ENCODE data around the gene HYAL2. TPM values are rescaled to one million over a fixed set of nuclear protein-coding genes. Genes with fewer than 3 reads are reported as not detected.

The HYAL2 gene
- total RNA-seq, 1 donor from 2014 or later: 4.2 TPM

DNA sequence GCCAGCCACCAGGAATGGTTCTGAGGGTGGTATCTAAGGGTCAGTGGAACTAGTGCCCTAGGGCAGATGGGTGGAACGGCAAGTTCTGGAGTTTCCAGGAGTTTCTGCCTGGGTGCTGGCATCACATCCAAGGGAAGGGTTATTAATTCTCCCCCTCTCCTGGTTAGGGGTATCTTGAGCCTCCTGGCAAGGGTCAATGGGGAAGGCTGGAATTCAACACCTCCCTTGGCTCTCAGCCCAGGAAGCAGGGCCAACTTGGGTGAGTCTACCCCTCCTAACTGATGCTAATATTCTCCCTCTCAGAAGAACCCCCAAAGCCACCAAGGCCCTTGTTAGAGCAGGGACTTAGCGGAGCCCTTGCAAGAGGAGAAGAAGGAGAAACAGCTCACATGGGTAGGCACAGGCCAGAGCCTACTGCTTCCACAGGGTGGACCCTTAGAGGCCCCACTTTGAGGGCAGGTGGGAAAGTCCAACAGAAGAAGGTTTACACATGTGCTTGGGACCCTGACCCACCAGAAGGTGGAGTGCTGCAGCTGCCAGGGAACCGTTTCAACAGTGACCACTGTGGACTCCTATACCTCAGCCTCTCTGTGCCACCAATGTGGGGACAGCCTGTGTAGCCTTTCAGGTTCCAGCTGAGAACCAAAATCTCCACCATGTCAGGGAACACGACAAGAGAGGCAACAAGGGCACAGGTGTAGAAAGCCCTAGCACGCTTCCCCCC, 33.4 kb upstream of the HYAL2 start:
- Mint-ChIP-seq H3K36me3 (ENCODE audit: low read depth) (peaks cover 48% of the 10 kb centered on the region), H3K27me3 (no peaks in the 10 kb centered on the region), H3K4me1 (peaks cover 61% of the 10 kb centered on the region), H3K4me3 (no peak overlapping the region), H3K27ac (no peak overlapping the region), H3K9me3 (no peaks in the 10 kb centered on the region)
- no peak for DNase-seq
- POLR2A ChIA-PET: interaction anchor here (0.9 kb wide), 1 partner anchor 9 kb away, joined by 4 read pairs; no protein-coding TSS in a partner anchor
- intact Hi-C loops (cut with micrococcal nuclease): loop anchor here (5.0 to 10.0 kb wide), 2 partner anchors 161 to 1699 kb away; partner anchors contain the start of gene DUSP7
- ATAC-seq (ENCODE audit: low read depth): no peak
- TF ChIP-seq, protein P1, sequence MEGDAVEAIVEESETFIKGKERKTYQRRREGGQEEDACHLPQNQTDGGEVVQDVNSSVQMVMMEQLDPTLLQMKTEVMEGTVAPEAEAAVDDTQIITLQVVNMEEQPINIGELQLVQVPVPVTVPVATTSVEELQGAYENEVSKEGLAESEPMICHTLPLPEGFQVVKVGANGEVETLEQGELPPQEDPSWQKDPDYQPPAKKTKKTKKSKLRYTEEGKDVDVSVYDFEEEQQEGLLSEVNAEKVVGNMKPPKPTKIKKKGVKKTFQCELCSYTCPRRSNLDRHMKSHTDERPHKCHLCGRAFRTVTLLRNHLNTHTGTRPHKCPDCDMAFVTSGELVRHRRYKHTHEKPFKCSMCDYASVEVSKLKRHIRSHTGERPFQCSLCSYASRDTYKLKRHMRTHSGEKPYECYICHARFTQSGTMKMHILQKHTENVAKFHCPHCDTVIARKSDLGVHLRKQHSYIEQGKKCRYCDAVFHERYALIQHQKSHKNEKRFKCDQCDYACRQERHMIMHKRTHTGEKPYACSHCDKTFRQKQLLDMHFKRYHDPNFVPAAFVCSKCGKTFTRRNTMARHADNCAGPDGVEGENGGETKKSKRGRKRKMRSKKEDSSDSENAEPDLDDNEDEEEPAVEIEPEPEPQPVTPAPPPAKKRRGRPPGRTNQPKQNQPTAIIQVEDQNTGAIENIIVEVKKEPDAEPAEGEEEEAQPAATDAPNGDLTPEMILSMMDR (IDR thresholded peaks at IDR 0.05): no peak
- CTCF ChIA-PET: interaction anchor here (0.6 to 0.8 kb wide), 2 partner anchors 8 to 1098 kb away, joined by 4 to 5 read pairs; no protein-coding TSS in a partner anchor

DNA sequence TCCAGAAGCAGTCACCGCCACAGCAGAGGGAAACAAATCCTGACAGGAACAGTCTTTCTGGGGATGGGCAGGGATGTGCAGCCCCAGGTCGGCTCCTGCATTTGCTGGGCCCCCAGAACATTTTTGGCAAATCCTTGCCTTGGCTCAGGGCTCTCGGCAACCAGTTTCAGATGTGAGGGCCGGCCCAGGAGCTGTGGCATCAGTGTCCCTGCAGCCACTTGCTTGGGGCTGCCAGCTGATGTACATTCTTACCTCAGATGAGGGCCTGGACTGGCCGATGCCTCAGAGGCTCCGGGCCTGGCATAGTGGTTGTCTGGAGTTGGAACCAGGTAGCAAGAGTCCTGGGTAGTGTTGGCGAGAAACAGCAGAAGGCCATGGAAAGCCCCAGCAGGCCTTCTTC, 32.3 kb upstream of the HYAL2 start:
- ChIA-PET POLR2A (interaction anchor here (1.6 to 1.8 kb wide), 2 partner anchors 15 to 18 kb away, joined by 6 to 9 read pairs; partner anchors contain the start of gene RASSF1), CTCF (no interaction called here)
- H3K27me3 Mint-ChIP-seq: no peaks in the 10 kb centered on the region
- intact Hi-C loops (cut with micrococcal nuclease): loop anchor here (5.0 to 10.0 kb wide), 2 partner anchors 162 to 1700 kb away; partner anchors contain the start of gene DUSP7
- H3K4me3 Mint-ChIP-seq: no peak overlapping the region
- no peaks in the 10 kb centered on the region for H3K9me3 Mint-ChIP-seq
- TF ChIP-seq, protein P1 (IDR thresholded peaks at IDR 0.05): no peak
- ATAC-seq (ENCODE audit: low read depth) (no peak), DNase-seq (no peak)
- peaks cover 70% of the 10 kb centered on the region for H3K4me1 Mint-ChIP-seq
- peaks cover 53% of the 10 kb centered on the region for H3K36me3 Mint-ChIP-seq (ENCODE audit: low read depth)
- H3K27ac Mint-ChIP-seq: no peak overlapping the region

DNA sequence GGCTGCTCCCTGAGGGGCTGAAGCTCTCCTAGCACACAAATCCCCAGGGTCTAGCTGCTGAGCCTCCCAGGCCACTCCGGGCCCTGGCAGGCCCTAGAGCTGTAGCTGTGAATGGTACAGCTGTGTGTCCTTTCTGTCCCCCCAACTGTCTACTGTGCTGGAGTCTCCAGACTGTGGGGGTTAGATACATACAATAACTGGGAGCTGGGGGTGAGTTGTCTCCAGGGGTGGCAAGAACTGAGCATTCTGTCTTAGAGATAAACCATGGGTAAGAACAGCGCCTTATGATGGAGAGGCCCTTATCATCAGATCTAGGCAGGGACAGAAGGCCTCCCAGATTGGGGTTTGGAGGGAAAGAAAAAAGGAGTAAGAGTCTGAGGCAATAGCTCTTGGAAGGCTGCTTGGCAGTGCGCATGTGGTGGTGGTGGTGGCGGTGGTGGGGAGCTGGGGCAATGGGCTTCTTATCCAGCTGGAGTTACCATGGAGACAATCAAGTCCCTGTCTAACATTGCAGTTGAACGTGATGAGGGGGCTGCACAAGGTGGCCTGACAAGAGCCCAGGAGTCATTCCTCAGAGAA, 31.7 kb upstream of the HYAL2 start:
- Mint-ChIP-seq H3K4me3 (no peak overlapping the region), H3K36me3 (ENCODE audit: low read depth) (peaks cover 51% of the 10 kb centered on the region), H3K4me1 (peaks cover 70% of the 10 kb centered on the region), H3K27me3 (no peaks in the 10 kb centered on the region), H3K9me3 (no peaks in the 10 kb centered on the region), H3K27ac (no peak overlapping the region)
- ChIA-PET POLR2A (interaction anchor here (1.5 to 1.8 kb wide), 3 partner anchors 11 to 18 kb away, joined by 5 to 9 read pairs (median 6); partner anchors contain the start of gene RASSF1), CTCF (interaction anchor here (0.8 to 1.5 kb wide), 2 partner anchors 25 to 33 kb away, joined by 3 to 5 read pairs; no protein-coding TSS in a partner anchor)
- ATAC-seq (ENCODE audit: low read depth): no peak
- intact Hi-C loops (cut with micrococcal nuclease): loop anchor here (10.0 kb wide), 1 partner anchor 1701 kb away; the partner anchor contains the start of gene DUSP7
- no peak for DNase-seq
- TF ChIP-seq, protein P1 (IDR thresholded peaks at IDR 0.05): no peak

DNA sequence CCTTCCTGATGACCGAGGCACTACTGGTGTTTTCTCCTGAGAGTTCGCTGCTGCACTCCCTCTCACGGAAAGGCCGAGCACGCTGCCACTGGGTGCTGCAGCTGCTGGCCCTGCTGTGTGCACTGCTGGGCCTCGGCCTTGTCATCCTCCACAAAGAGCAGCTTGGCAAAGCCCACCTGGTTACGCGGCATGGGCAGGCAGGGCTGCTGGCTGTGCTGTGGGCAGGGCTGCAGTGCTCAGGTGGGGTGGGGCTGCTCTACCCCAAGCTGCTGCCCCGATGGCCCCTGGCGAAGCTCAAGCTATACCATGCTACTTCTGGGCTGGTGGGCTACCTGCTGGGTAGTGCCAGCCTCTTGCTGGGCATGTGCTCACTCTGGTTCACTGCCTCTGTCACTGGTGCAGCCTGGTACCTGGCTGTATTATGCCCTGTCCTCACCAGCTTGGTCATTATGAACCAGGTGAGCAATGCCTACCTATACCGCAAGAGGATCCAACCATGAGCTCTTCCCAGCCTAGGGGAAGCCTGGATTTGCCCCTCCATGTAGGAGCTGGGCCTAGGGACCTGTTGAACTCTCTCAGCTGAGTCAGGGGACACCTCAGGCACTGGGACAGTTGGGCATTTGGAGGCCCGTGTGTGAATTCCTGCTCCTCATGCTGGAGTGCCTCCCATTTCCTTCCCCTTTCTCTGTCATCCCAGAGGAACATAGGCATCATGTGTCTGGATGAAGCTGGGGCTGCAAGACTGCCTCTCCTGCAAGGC, 30.9 kb upstream of the HYAL2 start:
- Mint-ChIP-seq H3K27ac (no peak overlapping the region), H3K9me3 (no peaks in the 10 kb centered on the region), H3K4me3 (no peak overlapping the region), H3K27me3 (no peaks in the 10 kb centered on the region), H3K36me3 (ENCODE audit: low read depth) (peaks cover 53% of the 10 kb centered on the region), H3K4me1 (peaks cover 71% of the 10 kb centered on the region)
- ChIA-PET POLR2A (interaction anchor here (0.5 to 1.8 kb wide), 9 partner anchors 12 to 909 kb away, joined by 3 to 12 read pairs (median 5); partner anchors contain the start of genes HYAL3, NAA80 and RASSF1), CTCF (interaction anchor here (0.8 to 1.5 kb wide), 2 partner anchors 24 to 32 kb away, joined by 3 to 5 read pairs; no protein-coding TSS in a partner anchor)
- DNase-seq: no peak
- ATAC-seq (ENCODE audit: low read depth): no peak
- intact Hi-C loops (cut with micrococcal nuclease): loop anchor here (10.0 kb wide), 1 partner anchor 1701 kb away; the partner anchor contains the start of gene DUSP7
- TF ChIP-seq, protein P1 (IDR thresholded peaks at IDR 0.05): no peak
